ENCODE measurements around the gene CENPQ.

GRCh38 chr6:49516147-49516505 lies 53.0 kb downstream of the CENPQ start:
- no peak for TF ChIP-seq CTCF (IDR thresholded peaks at IDR 0.05)
- no peak for TF ChIP-seq POLR2A (IDR thresholded peaks at IDR 0.05)
